ENCODE measurements around the gene PI4KB.

DNA sequence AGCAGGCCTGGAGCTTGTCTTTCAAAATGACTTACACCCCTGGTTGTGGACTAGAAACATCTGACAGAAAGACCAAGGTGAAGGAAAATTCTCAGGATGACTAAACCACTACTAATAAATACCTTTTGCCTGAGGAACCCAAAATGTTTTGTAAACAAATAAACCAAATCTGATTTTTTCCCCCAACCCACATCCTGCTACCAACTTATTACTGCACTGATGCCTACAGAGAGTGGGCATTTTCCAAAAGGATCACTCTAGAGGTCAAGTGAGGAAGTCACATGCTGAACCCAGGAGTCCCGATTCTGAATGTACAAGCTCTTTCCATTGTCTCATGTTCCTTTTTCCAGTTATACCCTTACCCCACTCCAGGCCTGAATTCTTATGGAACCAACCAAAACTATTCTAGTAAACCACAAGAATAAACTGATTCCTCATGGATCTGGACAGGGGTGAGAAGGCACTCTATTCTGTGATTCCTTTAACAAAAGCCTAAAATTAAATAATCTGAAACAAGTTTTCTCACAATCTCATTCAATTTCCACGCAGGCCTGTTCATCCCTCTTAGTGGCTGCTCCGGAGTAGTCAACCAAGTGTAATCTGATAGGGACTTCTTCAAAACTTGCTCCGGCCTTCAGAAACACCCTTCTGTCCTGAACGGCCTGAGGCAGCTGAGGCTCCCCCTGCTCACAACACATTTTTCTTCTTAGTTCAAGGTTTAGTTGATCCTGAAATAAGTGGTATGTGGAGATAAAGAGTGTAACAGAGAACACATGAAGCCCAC, 1.4 kb downstream of the PI4KB start:
- TF ChIP-seq, protein P1, sequence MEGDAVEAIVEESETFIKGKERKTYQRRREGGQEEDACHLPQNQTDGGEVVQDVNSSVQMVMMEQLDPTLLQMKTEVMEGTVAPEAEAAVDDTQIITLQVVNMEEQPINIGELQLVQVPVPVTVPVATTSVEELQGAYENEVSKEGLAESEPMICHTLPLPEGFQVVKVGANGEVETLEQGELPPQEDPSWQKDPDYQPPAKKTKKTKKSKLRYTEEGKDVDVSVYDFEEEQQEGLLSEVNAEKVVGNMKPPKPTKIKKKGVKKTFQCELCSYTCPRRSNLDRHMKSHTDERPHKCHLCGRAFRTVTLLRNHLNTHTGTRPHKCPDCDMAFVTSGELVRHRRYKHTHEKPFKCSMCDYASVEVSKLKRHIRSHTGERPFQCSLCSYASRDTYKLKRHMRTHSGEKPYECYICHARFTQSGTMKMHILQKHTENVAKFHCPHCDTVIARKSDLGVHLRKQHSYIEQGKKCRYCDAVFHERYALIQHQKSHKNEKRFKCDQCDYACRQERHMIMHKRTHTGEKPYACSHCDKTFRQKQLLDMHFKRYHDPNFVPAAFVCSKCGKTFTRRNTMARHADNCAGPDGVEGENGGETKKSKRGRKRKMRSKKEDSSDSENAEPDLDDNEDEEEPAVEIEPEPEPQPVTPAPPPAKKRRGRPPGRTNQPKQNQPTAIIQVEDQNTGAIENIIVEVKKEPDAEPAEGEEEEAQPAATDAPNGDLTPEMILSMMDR (optimal IDR thresholded peaks at IDR 0.05 in 1 of 3, IDR thresholded peaks at IDR 0.05 in 1 of 3, conservative IDR thresholded peaks at IDR 0.05 in 1 of 3; ENCODE audit: extremely low read depth in 1 of 3, insufficient read depth in 2 of 3, low read length in 3 of 3), result no peak
- no peak for TF ChIP-seq EZH2 (IDR thresholded peaks at IDR 0.05; ENCODE audit: low read length)

Data from keratinocyte (primary cell).